Thyroid gland (tissue), 4 donors: Measurements from ENCODE around the gene KLF11.

ENCODE experiments used
- POLR2A ChIP-seq, 2 donors: fragments of 450-650 bp; IDR thresholded peaks; one replicate each; pipeline ENCODE4 v1.6.1; 2017; ENCODE audit warnings: antibody characterized with exemption in 2 of 2, mild to moderate bottlenecking in 2 of 2, moderate library complexity in 1 of 2
- TF ChIP-seq, protein P1 (sequence below), 6 experiments: fragments of 200-600 bp in 3 of 6; fragments of 450-650 bp in 3 of 6; sonication (generic) in 3 of 6; IDR thresholded peaks; one replicate each; pipeline ENCODE4 v1.5.1; 2016 to 2019; ENCODE audit warnings: antibody characterized with exemption in 6 of 6, mild to moderate bottlenecking in 2 of 6, inconsistent platforms in 1 of 6, moderate library complexity in 1 of 6

DNA sequence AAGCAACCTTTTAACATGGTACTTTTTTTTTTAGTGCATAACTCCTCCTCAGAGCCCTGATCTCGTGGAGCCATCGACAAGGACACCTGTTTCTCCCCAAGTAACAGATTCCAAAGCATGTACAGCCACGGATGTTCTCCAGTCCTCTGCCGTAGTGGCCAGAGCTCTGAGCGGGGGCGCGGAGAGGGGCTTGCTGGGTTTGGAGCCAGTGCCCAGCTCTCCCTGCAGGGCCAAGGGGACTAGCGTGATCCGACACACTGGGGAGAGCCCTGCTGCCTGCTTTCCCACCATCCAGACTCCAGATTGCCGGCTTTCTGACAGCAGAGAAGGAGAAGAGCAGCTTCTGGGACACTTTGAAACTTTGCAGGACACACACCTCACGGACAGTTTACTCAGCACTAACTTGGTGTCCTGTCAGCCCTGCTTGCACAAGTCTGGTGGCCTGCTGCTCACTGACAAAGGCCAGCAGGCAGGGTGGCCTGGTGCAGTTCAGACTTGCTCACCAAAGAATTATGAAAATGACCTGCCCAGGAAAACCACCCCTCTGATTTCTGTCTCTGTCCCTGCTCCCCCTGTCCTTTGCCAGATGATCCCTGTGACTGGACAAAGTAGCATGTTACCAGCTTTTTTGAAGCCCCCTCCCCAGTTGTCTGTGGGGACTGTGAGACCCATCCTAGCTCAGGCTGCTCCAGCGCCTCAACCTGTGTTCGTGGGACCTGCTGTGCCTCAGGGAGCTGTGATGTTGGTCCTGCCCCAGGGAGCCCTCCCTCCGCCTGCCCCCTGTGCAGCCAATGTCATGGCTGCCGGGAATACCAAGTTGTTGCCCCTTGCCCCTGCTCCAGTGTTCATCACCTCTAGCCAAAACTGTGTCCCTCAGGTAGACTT, 4.5 kb downstream of the KLF11 start:
- TF ChIP-seq, protein P1, sequence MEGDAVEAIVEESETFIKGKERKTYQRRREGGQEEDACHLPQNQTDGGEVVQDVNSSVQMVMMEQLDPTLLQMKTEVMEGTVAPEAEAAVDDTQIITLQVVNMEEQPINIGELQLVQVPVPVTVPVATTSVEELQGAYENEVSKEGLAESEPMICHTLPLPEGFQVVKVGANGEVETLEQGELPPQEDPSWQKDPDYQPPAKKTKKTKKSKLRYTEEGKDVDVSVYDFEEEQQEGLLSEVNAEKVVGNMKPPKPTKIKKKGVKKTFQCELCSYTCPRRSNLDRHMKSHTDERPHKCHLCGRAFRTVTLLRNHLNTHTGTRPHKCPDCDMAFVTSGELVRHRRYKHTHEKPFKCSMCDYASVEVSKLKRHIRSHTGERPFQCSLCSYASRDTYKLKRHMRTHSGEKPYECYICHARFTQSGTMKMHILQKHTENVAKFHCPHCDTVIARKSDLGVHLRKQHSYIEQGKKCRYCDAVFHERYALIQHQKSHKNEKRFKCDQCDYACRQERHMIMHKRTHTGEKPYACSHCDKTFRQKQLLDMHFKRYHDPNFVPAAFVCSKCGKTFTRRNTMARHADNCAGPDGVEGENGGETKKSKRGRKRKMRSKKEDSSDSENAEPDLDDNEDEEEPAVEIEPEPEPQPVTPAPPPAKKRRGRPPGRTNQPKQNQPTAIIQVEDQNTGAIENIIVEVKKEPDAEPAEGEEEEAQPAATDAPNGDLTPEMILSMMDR (IDR thresholded peaks at IDR 0.05): no peak
- TF ChIP-seq POLR2A (IDR thresholded peaks at IDR 0.05): no peak
